HEK293T (cell line): ENCODE measurements around the gene MAD2L1.

ENCODE experiments used
- CTCF ChIA-PET: fragments of 350-600 bp; formaldehyde crosslinking; extraction: SDS; loops from one replicate; lab custom pipeline; 2021; ENCODE audit warnings: antibody characterized with exemption, inconsistent platforms; lab: Yijun Ruan, JAX
- POLR2A ChIA-PET: fragments of 350-600 bp; formaldehyde crosslinking; extraction: SDS; loops from one replicate; lab custom pipeline; 2020; ENCODE audit warnings: antibody characterized with exemption, inconsistent platforms; lab: Yijun Ruan, JAX
- DNase-seq: peaks from one replicate; pipeline ENCODE4 v3.0.0; 2012; ENCODE audit warnings: mixed read lengths; ENCODE audit errors: extremely low spot score
- ARNT ChIP-seq: fragments of 450-650 bp; IDR thresholded peaks from 2 replicates; pipeline ENCODE4 v1.6.1; 2017; ENCODE audit warnings: mild to moderate bottlenecking
- BHLHE40 ChIP-seq: fragments of 450-650 bp; IDR thresholded peaks from 2 replicates; pipeline ENCODE4 v1.6.1; 2016; ENCODE audit warnings: mild to moderate bottlenecking, moderate library complexity, borderline replicate concordance
- CTBP1 ChIP-seq: fragments of 450-650 bp; IDR thresholded peaks from 2 replicates; pipeline ENCODE4 v1.6.1; 2016; ENCODE audit warnings: borderline replicate concordance
- ELF4 ChIP-seq: fragments of 450-650 bp; IDR thresholded peaks from 2 replicates; pipeline ENCODE4 v1.6.1; 2017; ENCODE audit warnings: antibody characterized with exemption
- FOXA1 ChIP-seq: fragments of 450-650 bp; IDR thresholded peaks from 2 replicates; pipeline ENCODE4 v1.6.1; 2016; ENCODE audit warnings: mild to moderate bottlenecking
- FOXK2 ChIP-seq: fragments of 450-650 bp; IDR thresholded peaks from 2 replicates; pipeline ENCODE4 v1.6.1; 2016; ENCODE audit warnings: mild to moderate bottlenecking
- FOXM1 ChIP-seq: fragments of 450-650 bp; IDR thresholded peaks from 2 replicates; pipeline ENCODE4 v1.6.1; 2017; ENCODE audit warnings: mild to moderate bottlenecking, borderline replicate concordance
- HDGF ChIP-seq: fragments of 450-650 bp; IDR thresholded peaks from 2 replicates; pipeline ENCODE4 v1.6.1; 2017; ENCODE audit warnings: antibody characterized with exemption, borderline replicate concordance
- L3MBTL2 ChIP-seq: fragments of 450-650 bp; conservative IDR thresholded peaks from 2 replicates; pipeline ENCODE4 v1.6.1; 2016; ENCODE audit warnings: mild to moderate bottlenecking
- LEF1 ChIP-seq: fragments of 450-650 bp; IDR thresholded peaks from 2 replicates; pipeline ENCODE4 v1.6.1; 2017; ENCODE audit warnings: mild to moderate bottlenecking, borderline replicate concordance
- NFRKB ChIP-seq: fragments of 450-650 bp; IDR thresholded peaks from 2 replicates; pipeline ENCODE4 v1.6.1; 2016; ENCODE audit warnings: mild to moderate bottlenecking, moderate library complexity
- PKNOX1 ChIP-seq: fragments of 450-650 bp; IDR thresholded peaks from 2 replicates; pipeline ENCODE4 v1.6.1; 2016
- SP1 ChIP-seq: fragments of 450-650 bp; IDR thresholded peaks from 2 replicates; pipeline ENCODE4 v1.6.1; 2017
- SUZ12 ChIP-seq: fragments of 450-650 bp; IDR thresholded peaks from 2 replicates; pipeline ENCODE4 v1.6.1; 2016; ENCODE audit warnings: mild to moderate bottlenecking
- TARDBP ChIP-seq: fragments of 450-650 bp; IDR thresholded peaks from 2 replicates; pipeline ENCODE4 v1.6.1; 2016
- ZNF384 ChIP-seq: fragments of 450-650 bp; IDR thresholded peaks from 2 replicates; pipeline ENCODE4 v1.6.1; 2016

Gene MAD2L1

GRCh38 chr4:120051253-120051652 is 15.4 kb downstream of the MAD2L1 start:
- DNase-seq, result no peak
- POLR2A ChIA-PET, result no interaction called here
- CTCF ChIA-PET, result no interaction called here
- no peak for TF ChIP-seq ARNT
- TF ChIP-seq TARDBP, result no peak

GRCh38 chr4:120049732-120050494 is 16.7 kb downstream of the MAD2L1 start:
- ChIA-PET CTCF (no interaction called here), POLR2A (no interaction called here)
- TF ChIP-seq FOXK2 (no peak), HDGF (no peak), LEF1 (no peak), FOXM1 (no peak), L3MBTL2 (no peak), SUZ12 (no peak), FOXA1 (no peak), ARNT (no peak), PKNOX1 (no peak), CTBP1 (no peak), ZNF384 (no peak), TARDBP (no peak), SP1 (no peak), NFRKB (no peak), ELF4 (no peak)
- DNase-seq, result peak; percentile 65

GRCh38 chr4:120043828-120044227 is 22.8 kb downstream of the MAD2L1 start:
- no peak for DNase-seq
- ChIA-PET CTCF (interaction anchor here (0.7 kb wide), 2 partner anchors 9 to 526 kb away, joined by 3 read pairs; no protein-coding TSS in a partner anchor), POLR2A (no interaction called here)
- no peak for TF ChIP-seq ARNT
- no peak for TF ChIP-seq NFRKB
- TF ChIP-seq FOXM1, result no peak
- no peak for TF ChIP-seq ZNF384
- TF ChIP-seq CTBP1, result no peak
- TF ChIP-seq ELF4, result no peak
- TF ChIP-seq FOXA1, result no peak
- TF ChIP-seq LEF1, result no peak
- TF ChIP-seq FOXK2, result no peak
- no peak for TF ChIP-seq HDGF
- no peak for TF ChIP-seq SUZ12
- TF ChIP-seq BHLHE40, result no peak
- no peak for TF ChIP-seq TARDBP
- TF ChIP-seq L3MBTL2, result no peak
- TF ChIP-seq PKNOX1, result no peak
- no peak for TF ChIP-seq SP1

GRCh38 chr4:120037411-120037810 is 29.2 kb downstream of the MAD2L1 start:
- no peak for DNase-seq
- TF ChIP-seq ARNT (no peak), LEF1 (no peak), BHLHE40 (no peak), NFRKB (no peak)
- POLR2A ChIA-PET, result no interaction called here
- CTCF ChIA-PET, result no interaction called here

GRCh38 chr4:120034913-120035312 is 31.7 kb downstream of the MAD2L1 start:
- ChIA-PET POLR2A (no interaction called here), CTCF (interaction anchor here (0.6 kb wide), 1 partner anchor 13 kb away, joined by 3 read pairs; no protein-coding TSS in a partner anchor)
- no peak for DNase-seq
- TF ChIP-seq TARDBP, result no peak
- no peak for TF ChIP-seq L3MBTL2
- TF ChIP-seq SUZ12, result no peak
- TF ChIP-seq NFRKB, result no peak
- no peak for TF ChIP-seq ELF4
- no peak for TF ChIP-seq FOXK2
- TF ChIP-seq ZNF384, result no peak
- TF ChIP-seq HDGF, result no peak
- TF ChIP-seq FOXA1, result no peak
- no peak for TF ChIP-seq CTBP1
- TF ChIP-seq SP1, result no peak
- TF ChIP-seq LEF1, result no peak
- no peak for TF ChIP-seq FOXM1
- no peak for TF ChIP-seq ARNT
- no peak for TF ChIP-seq PKNOX1
- TF ChIP-seq BHLHE40, result no peak

GRCh38 chr4:120026853-120027252 is 39.8 kb downstream of the MAD2L1 start:
- TF ChIP-seq SP1 (no peak), PKNOX1 (no peak), NFRKB (no peak), LEF1 (no peak), SUZ12 (no peak), CTBP1 (no peak), ARNT (no peak), L3MBTL2 (no peak), FOXM1 (no peak), TARDBP (no peak), ELF4 (no peak), FOXA1 (no peak), FOXK2 (no peak), ZNF384 (no peak), BHLHE40 (no peak), HDGF (no peak)
- DNase-seq, result no peak
- ChIA-PET POLR2A (no interaction called here), CTCF (no interaction called here)
